AG09319 (cell line): ENCODE data around the gene KCNMB2.

Source experiments
- DNase-seq: peaks from one replicate; pipeline ENCODE4 v3.0.0-alpha.2; 2010; ENCODE audit warnings: low read depth; ENCODE audit errors: extremely low read depth
- TF ChIP-seq, protein P1 (sequence below): IDR thresholded peaks from 2 replicates; pipeline ENCODE4 v1.5.1; 2011; ENCODE audit warnings: low read depth, mild to moderate bottlenecking, inconsistent platforms, low read length, moderate library complexity

The KCNMB2 gene

DNA sequence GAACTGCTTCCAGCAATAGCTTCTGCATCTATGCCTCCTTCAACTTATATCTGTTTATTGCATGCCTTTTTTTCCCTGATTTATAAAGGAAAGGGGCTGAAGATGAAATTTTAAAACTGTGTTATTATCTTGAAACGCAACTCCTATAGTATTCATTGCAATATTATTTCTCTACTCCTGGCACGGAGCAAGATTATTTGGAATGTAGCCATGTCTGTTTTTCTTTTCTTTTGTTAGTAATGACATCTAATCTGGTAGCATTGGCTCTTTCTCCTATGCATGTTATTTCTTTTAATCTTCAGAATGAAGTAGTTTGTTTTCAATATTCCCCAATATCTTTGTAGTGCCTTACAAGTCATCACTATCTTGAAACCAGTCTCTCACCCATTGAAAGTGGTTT is 33.6 kb downstream of the KCNMB2 start:
- DNase-seq = no peak
- TF ChIP-seq, protein P1, sequence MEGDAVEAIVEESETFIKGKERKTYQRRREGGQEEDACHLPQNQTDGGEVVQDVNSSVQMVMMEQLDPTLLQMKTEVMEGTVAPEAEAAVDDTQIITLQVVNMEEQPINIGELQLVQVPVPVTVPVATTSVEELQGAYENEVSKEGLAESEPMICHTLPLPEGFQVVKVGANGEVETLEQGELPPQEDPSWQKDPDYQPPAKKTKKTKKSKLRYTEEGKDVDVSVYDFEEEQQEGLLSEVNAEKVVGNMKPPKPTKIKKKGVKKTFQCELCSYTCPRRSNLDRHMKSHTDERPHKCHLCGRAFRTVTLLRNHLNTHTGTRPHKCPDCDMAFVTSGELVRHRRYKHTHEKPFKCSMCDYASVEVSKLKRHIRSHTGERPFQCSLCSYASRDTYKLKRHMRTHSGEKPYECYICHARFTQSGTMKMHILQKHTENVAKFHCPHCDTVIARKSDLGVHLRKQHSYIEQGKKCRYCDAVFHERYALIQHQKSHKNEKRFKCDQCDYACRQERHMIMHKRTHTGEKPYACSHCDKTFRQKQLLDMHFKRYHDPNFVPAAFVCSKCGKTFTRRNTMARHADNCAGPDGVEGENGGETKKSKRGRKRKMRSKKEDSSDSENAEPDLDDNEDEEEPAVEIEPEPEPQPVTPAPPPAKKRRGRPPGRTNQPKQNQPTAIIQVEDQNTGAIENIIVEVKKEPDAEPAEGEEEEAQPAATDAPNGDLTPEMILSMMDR = no peak

DNA sequence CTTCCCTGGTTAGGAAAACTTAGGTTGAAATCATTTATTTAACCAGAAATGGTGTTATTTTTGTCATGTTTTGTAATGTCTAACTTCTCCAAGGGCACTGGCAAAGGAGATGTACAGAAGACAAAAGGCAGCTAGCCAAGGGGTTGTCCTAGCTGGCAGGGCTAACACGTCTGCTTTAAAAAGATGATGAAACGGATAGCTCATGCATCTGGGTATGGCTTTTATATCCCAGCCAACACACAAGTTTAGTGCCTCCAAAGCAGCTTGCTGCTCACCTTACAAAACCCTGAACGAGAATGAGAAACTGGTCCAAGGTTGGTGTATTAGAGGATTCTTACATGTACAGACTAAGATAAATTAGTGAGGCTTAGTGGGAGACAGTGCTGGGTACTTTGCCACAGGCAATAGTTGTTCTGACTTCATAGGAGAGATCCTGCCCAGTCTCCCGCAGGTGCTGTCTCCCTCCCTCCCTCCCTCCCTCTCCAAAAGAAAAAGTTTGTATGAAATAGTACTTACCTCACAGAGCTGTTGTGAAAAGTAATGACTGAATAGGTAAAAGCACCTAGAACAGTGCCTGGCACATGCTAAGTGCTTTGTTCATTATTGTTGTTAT is 47.8 kb downstream of the KCNMB2 start:
- TF ChIP-seq, protein P1 = no peak
- no peak for DNase-seq

DNA sequence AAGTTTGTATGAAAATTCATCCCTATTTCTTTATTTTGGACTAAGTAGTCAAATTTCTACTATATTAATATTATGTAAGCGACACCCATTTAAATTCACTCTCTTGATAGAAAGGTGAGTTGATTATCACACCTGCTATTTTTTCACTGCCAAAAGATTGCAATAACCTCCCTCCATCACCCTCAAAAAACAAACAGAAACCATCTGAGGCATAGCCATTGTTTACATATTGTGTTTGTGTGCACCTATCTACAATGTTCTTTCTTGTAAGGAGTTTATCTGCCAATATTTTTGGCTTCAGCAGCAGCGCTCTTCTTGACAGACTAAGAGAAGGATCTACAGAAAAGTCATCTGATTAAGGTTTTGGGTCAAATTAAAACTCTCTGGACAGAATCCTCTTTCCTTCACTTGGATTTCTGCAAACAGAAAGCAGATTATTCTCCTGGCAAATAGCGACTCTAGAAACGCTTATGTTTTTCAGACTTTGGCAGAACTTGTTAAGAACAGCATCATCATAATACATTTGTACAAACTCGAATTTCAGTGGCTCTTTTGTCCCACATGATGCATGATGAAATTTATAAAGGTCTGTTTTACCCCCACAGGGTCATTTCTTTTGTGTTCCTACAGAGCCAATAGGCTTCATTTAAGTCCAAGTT is 48.6 kb downstream of the KCNMB2 start:
- TF ChIP-seq, protein P1 = no peak
- DNase-seq = no peak

DNA sequence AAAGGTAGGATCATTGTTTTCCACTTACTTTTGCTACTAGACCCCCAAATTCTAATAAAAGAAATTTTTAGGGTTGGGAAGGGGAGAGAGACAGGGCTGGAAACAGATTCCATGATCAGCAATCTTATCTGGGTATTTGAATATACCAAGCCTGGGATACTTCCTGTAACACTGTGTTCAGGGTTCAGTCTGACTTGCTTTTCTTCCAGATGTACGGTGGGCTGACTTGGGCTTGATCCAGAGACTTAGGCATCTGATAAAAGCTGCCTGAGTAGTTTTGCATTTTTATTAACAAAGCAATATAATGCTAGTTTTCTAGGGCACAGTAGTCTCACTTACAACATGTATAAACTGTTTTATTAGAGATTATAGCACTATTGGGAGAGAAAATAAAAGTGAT is 49.2 kb downstream of the KCNMB2 start:
- DNase-seq = no peak
- TF ChIP-seq, protein P1 = no peak

DNA sequence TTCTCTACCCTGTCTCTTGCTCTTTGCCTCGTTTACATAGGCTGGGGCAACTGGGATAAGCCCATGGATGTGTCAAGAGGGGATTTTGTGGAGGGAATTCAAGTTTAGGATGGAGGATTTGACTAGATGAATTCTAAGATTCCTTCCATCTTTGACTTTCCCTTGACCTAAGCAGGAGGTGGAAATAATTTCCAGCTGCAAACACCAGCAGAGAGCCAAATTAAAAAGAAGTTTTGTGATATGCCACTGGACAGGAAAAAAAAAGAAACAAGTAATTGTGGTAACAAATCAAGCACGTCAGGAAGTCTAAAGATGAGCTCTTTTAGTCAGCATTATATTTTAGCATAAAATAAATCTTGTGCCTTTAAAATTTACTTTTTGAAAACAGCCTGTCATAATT is 49.8 kb downstream of the KCNMB2 start:
- DNase-seq = no peak
- TF ChIP-seq, protein P1 = no peak

DNA sequence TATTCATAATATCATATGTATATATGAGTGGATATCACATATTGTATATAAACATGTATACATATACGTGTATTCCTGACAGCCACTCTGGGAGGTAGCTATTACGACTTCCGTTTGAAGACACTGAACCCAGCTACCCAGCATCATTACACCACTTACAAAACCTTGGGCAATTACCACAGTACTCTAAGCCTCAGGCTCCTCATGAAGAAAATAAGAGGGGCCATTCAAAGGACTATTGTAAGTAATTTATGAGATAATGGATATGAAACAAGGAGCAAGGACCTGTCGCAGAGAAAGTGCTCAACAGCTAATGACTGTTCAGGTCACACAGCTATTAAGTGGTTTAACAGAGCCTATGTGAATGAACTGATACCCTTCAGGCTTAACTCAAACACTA is 52.4 kb downstream of the KCNMB2 start:
- TF ChIP-seq, protein P1 = no peak
- no peak for DNase-seq

DNA sequence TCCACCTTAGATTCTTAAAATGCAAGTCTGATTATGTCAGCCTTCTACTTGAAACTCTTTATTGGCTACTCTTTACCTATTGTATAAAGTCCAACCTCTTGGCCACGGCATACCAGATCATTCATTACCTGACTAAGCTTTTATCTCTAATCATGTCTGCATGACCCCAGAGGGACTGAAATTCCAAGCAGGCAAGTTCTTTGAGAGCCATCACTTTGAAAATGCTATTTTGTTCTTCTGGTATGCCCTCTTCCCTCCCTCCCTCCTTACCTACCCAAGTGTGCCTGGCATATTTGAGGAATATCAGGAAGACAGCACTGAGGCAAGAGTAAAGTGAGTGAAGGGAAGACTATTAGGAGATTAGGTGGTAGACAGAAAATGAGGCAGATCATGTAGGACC is 57.5 kb downstream of the KCNMB2 start:
- TF ChIP-seq, protein P1 = no peak
- DNase-seq = no peak
